ENCODE results near the gene HSPA4L. TPM values are rescaled to one million over a fixed set of nuclear protein-coding genes. Genes with fewer than 3 reads are reported as not detected.

The HSPA4L gene
- total RNA-seq, 1 experiment from 2014 or later: 6.9 TPM

DNA sequence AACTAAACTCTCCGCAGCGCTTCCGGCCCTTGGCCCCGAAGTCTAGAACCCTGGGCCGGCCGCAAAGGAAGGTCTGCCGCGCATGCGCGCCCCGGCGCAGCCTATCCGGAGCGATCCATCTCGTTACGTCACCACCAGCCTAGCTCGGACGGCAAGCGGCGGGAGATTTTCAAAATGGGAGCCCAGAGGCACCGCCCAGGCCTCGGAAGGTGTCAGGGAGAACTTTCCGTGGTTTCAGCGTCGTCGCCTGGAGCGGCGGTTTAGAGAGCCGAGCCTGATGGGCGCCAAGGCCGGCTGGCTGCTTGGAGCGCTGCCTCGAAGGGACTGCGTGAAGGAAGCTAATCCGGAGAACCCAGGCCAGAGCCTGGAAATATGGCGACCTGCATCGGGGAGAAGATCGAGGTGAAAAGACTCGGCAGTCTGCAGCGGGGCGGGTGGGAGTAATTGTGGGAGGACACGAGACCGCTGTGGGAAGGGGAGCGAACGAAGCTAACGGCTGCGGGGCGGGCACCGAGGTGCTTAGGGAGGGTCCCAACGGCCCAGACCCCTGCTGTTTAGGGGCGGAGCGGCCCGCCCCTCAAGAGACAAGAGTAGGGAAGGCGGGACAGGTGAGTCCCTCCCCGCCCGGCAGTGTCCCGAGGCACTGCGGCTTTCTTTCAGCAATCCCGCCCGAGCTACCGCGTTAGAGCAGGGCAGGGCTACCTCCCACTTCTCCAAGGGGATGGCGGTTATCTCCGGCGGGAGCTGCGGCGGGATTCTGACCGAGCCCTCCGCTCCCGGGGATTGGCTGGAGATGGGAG is 98.8 kb downstream of the HSPA4L start, which contains the start of gene PLK4 (continued):
- TF ChIP-seq GABPB1 (CRISPR knock-in tag; IDR thresholded peaks at IDR 0.05): peak; percentile 77; the same call in 1 of the 2 replicates
- no peak for TF ChIP-seq ATF2 (CRISPR knock-in tag; IDR thresholded peaks at IDR 0.05; ENCODE audit: borderline replicate concordance, low read depth)
- TF ChIP-seq CREB1 (CRISPR knock-in tag; IDR thresholded peaks at IDR 0.05): 0 out of 2 replicates have a peak, but pooled peaks have one; percentile 34
- peak; percentile 98 for TF ChIP-seq ZNF121 (CRISPR knock-in tag; IDR thresholded peaks at IDR 0.05)
- TF ChIP-seq ZNF317 (CRISPR knock-in tag; IDR thresholded peaks at IDR 0.05; ENCODE audit: borderline replicate concordance, low read depth): no peak
- peak; percentile 14 for TF ChIP-seq TEAD1 (CRISPR knock-in tag; IDR thresholded peaks at IDR 0.05)
- TF ChIP-seq ETV6 (CRISPR knock-in tag; IDR thresholded peaks at IDR 0.05): peak; percentile 86
- 0 out of 2 replicates have a peak, but pooled peaks have one; percentile 54 for TF ChIP-seq ARID4B (CRISPR knock-in tag; IDR thresholded peaks at IDR 0.05; ENCODE audit: borderline replicate concordance)
- TF ChIP-seq MLX (CRISPR knock-in tag; IDR thresholded peaks at IDR 0.05): no peak
- TF ChIP-seq EMX1 (CRISPR knock-in tag; IDR thresholded peaks at IDR 0.05): no peak
- 0 out of 2 replicates have a peak, but pooled peaks have one; percentile 58 for TF ChIP-seq KAT7 (CRISPR knock-in tag; IDR thresholded peaks at IDR 0.05; ENCODE audit: borderline replicate concordance)
- TF ChIP-seq ATF1 (CRISPR knock-in tag; IDR thresholded peaks at IDR 0.05): peak; percentile 90; the same call in 1 of the 2 replicates
- TF ChIP-seq ZNF423 (CRISPR knock-in tag; IDR thresholded peaks at IDR 0.05): no peak
- TF ChIP-seq CBFB (CRISPR knock-in tag; IDR thresholded peaks at IDR 0.05; ENCODE audit: low read depth): no peak
- TF ChIP-seq NFATC4 (CRISPR knock-in tag; IDR thresholded peaks at IDR 0.05): 0 out of 2 replicates have a peak, but pooled peaks have one; percentile 53
- TF ChIP-seq JUN (CRISPR knock-in tag; IDR thresholded peaks at IDR 0.05): no peak
- no peak; the same call in 1 of the 2 replicates for TF ChIP-seq ESRRA (CRISPR knock-in tag; IDR thresholded peaks at IDR 0.05; ENCODE audit: borderline replicate concordance)
- TF ChIP-seq, protein P1, sequence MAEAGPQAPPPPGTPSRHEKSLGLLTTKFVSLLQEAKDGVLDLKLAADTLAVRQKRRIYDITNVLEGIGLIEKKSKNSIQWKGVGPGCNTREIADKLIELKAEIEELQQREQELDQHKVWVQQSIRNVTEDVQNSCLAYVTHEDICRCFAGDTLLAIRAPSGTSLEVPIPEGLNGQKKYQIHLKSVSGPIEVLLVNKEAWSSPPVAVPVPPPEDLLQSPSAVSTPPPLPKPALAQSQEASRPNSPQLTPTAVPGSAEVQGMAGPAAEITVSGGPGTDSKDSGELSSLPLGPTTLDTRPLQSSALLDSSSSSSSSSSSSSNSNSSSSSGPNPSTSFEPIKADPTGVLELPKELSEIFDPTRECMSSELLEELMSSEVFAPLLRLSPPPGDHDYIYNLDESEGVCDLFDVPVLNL (CRISPR knock-in tag; IDR thresholded peaks at IDR 0.05; ENCODE audit: borderline replicate concordance, low read depth): peak; percentile 92
- no peak for TF ChIP-seq ELF4 (CRISPR knock-in tag; IDR thresholded peaks at IDR 0.05; ENCODE audit: low read depth)
- TF ChIP-seq HMGA2 (CRISPR knock-in tag; IDR thresholded peaks at IDR 0.05): no peak
- TF ChIP-seq ZNF396 (CRISPR knock-in tag; IDR thresholded peaks at IDR 0.05; ENCODE audit: borderline replicate concordance): no peak
- TF ChIP-seq, protein P2, sequence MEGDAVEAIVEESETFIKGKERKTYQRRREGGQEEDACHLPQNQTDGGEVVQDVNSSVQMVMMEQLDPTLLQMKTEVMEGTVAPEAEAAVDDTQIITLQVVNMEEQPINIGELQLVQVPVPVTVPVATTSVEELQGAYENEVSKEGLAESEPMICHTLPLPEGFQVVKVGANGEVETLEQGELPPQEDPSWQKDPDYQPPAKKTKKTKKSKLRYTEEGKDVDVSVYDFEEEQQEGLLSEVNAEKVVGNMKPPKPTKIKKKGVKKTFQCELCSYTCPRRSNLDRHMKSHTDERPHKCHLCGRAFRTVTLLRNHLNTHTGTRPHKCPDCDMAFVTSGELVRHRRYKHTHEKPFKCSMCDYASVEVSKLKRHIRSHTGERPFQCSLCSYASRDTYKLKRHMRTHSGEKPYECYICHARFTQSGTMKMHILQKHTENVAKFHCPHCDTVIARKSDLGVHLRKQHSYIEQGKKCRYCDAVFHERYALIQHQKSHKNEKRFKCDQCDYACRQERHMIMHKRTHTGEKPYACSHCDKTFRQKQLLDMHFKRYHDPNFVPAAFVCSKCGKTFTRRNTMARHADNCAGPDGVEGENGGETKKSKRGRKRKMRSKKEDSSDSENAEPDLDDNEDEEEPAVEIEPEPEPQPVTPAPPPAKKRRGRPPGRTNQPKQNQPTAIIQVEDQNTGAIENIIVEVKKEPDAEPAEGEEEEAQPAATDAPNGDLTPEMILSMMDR (IDR thresholded peaks at IDR 0.05): no peak
- TF ChIP-seq, protein P3, sequence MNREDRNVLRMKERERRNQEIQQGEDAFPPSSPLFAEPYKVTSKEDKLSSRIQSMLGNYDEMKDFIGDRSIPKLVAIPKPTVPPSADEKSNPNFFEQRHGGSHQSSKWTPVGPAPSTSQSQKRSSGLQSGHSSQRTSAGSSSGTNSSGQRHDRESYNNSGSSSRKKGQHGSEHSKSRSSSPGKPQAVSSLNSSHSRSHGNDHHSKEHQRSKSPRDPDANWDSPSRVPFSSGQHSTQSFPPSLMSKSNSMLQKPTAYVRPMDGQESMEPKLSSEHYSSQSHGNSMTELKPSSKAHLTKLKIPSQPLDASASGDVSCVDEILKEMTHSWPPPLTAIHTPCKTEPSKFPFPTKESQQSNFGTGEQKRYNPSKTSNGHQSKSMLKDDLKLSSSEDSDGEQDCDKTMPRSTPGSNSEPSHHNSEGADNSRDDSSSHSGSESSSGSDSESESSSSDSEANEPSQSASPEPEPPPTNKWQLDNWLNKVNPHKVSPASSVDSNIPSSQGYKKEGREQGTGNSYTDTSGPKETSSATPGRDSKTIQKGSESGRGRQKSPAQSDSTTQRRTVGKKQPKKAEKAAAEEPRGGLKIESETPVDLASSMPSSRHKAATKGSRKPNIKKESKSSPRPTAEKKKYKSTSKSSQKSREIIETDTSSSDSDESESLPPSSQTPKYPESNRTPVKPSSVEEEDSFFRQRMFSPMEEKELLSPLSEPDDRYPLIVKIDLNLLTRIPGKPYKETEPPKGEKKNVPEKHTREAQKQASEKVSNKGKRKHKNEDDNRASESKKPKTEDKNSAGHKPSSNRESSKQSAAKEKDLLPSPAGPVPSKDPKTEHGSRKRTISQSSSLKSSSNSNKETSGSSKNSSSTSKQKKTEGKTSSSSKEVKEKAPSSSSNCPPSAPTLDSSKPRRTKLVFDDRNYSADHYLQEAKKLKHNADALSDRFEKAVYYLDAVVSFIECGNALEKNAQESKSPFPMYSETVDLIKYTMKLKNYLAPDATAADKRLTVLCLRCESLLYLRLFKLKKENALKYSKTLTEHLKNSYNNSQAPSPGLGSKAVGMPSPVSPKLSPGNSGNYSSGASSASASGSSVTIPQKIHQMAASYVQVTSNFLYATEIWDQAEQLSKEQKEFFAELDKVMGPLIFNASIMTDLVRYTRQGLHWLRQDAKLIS (CRISPR knock-in tag; IDR thresholded peaks at IDR 0.05; ENCODE audit: borderline replicate concordance): 0 out of 2 replicates have a peak, but pooled peaks have one; percentile 89
- TF ChIP-seq ZNF219 (CRISPR knock-in tag; IDR thresholded peaks at IDR 0.05; ENCODE audit: borderline replicate concordance): no peak
